T1000 (cell line): ENCODE results near the gene SKI.
"Not testable (repeated sequence)": the region's sequence is repeated elsewhere in the genome, so short reads cannot be mapped to it uniquely, and the experiment has no call there.

Source experiments
- DNase-seq: peaks from one replicate; lab custom pipeline; 2025; ENCODE audit warnings: mixed read lengths; lab: John Stamatoyannopoulos, UW

SKI gene

GRCh38 chr1:2260917-2261316 is 32.8 kb downstream of the SKI start:
- DNase-seq, result no peak

- DNase-seq, result not testable (repeated sequence)
Measured at GRCh38 chr1:2261476-2262395, 33.6 kb downstream of the SKI start.

- DNase-seq, result no peak
Measured at GRCh38 chr1:2266301-2266975, 38.3 kb downstream of the SKI start.

- no peak for DNase-seq
Measured at GRCh38 chr1:2267051-2267830, 39.1 kb downstream of the SKI start.

- no peak for DNase-seq
Measured at GRCh38 chr1:2267862-2268261, 39.7 kb downstream of the SKI start.

GRCh38 chr1:2268285-2269056 is 40.4 kb downstream of the SKI start:
- DNase-seq, result no peak

- no peak for DNase-seq
Measured at GRCh38 chr1:2269193-2269921, 41.2 kb downstream of the SKI start.

GRCh38 chr1:2269922-2270259 is 41.8 kb downstream of the SKI start:
- no peak for DNase-seq

GRCh38 chr1:2270260-2271100 is 42.4 kb downstream of the SKI start:
- no peak for DNase-seq

- no peak for DNase-seq
Measured at GRCh38 chr1:2271211-2271721, 43.1 kb downstream of the SKI start.

- DNase-seq, result no peak
Measured at GRCh38 chr1:2271841-2272655, 43.9 kb downstream of the SKI start.

- DNase-seq, result no peak
Measured at GRCh38 chr1:2272686-2273400, 44.7 kb downstream of the SKI start.

- no peak for DNase-seq
Measured at GRCh38 chr1:2273401-2274090, 45.4 kb downstream of the SKI start.

- DNase-seq, result no peak
Measured at GRCh38 chr1:2274231-2274928, 46.3 kb downstream of the SKI start.

- no peak for DNase-seq
Measured at GRCh38 chr1:2274929-2275475, 46.9 kb downstream of the SKI start.

- DNase-seq, result no peak
Measured at GRCh38 chr1:2275796-2276536, 47.8 kb downstream of the SKI start.
